ENCODE results near the gene ASMTL.

Gene ASMTL

DNA sequence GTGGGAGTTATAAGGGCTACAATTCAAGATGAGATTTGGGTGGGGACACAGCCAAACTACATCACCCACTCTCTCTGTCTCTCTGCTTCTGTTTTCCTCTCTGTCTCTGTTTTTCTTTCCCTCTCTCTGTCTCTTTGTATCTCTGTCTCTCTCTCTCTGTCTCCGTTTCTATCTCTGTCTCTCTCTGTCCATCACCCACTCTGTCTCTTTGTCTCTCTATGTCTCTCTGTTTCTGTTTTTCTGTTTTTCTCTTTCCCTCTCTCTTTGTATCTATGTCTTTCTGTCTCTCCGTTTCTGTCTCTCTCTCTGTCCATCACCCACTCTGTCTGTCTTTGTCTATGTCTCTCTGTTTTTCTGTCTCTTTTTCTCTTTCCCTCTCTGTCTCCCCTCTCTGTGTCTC, 90.8 kb downstream of the ASMTL start:
- intact Hi-C loops (cut with DNase I): no loop called here
- no peak for DNase-seq

DNA sequence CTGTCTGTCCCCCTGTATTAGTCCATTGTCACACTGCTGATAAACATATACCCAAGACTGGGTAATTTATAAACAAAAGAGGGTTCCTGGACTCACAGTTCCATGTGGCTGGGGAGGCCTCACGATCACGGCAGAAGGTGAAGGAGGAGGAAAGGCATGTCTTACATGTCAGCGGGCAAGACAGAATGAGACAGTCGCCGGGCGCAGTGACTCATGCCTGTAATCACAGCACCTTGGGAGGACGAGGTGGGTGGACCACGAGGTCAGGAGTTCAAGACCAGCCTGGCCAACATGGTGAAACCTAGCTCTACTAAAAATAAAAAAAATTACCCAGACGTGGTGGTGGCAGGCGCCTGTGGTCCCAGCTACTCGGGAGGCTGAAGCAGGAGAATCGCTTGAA, 91.4 kb downstream of the ASMTL start:
- peak in 4 of 10 donors; percentile 13 to 49 (median 30) for DNase-seq
- intact Hi-C loops (cut with DNase I): no loop called here

DNA sequence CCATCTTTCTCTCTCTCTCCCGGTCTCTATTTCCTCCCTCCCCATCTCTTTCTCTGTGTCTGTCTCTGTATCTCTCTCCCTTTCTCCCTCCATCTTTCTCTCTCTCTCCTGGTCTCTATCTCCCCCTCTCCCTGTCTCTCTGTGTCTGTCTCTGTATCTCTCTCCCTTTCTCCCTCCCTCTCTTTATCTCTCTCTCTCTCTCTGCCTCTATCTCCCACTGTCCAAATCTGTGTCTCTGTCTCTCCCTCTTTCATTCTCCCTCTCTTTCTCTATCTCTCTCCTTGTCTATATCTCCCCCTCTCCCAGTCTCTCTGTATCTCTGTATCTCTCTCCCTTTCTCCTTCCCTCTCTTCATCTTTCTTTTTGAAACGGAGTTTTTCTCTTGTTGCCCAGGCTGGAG, 92.5 kb downstream of the ASMTL start:
- no peak for DNase-seq
- intact Hi-C loops (cut with DNase I): no loop called here

DNA sequence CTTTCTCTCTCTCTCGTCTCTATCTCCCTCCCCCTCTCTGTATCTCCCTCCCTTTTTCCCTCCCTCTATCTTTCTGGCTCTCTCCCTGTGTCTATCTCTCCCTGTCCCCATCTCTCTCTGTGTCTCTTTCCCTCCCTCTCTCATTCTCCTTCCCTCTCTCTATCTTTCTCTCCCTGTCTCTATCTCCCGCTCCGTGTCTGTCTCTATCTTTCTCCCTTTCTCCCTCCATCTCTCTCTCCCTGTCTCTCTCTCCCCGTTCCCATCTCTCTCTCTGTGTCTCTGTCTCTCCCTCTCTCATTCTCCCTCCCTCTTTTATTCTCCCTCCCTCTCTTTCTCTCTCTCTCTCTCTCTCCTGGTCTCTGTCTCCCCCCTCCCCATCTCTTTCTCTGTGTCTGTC, 93.2 kb downstream of the ASMTL start:
- no peak for DNase-seq
- intact Hi-C loops (cut with DNase I): no loop called here

DNA sequence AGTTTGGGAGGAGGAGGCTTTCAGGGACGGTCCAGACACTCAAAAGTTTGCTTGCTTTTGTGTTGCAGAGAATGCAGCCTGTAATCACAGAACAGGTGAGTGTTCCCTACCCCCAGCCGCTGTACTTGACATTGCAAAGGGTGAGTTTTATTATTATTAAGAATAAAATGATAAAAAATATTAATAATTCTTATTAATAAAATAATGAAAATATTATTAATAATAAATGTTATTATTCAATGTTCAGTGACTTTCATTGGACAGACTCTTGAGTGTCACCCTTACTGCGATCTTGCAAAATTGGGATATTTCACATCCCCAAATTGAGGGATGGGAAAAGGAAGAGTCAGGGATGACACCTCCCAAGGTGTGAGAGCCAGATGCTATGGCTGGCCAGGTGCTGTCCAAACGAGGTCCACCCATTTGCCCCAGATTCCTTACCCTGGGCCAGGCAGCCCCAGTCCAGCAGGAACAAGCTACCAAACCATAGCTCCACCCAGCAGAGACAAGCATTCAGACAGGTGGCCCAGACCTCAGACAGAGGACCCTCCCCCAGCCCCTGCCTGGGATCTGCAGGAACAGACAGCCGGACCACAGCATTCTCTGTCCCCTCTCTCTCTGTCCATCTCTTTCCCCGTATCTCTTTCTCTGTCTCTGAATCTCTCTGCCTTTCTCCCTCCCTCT, 93.8 kb downstream of the ASMTL start:
- intact Hi-C loops (cut with DNase I): no loop called here

DNA sequence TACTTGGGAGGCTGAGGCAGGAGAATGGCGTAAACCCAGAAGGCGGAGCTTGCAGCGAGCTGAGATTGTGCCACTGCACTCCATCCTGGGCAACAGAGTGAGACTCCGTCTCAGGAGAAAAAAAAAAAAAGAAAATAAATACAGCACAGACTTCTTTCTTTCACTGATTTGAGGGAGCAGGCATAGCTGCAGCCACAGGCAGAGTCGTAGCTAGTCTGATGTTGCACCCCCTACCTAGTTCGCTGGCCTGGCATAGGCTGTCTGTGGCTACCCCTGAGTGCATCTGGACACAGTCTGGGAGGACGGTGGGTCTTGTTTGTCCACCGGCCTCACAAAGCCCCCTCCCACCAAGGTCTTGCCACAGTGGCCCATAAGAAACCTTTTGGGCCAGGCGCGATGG, 94.7 kb downstream of the ASMTL start:
- peak in 4 of 10 donors; percentile 7 to 54 (median 38) for DNase-seq
- intact Hi-C loops (cut with DNase I): no loop called here

More for the DNA sequence above, 93.8 kb downstream of the ASMTL start:
- peak in 4 of 10 donors; percentile 19 to 59 (median 50) for DNase-seq

DNA sequence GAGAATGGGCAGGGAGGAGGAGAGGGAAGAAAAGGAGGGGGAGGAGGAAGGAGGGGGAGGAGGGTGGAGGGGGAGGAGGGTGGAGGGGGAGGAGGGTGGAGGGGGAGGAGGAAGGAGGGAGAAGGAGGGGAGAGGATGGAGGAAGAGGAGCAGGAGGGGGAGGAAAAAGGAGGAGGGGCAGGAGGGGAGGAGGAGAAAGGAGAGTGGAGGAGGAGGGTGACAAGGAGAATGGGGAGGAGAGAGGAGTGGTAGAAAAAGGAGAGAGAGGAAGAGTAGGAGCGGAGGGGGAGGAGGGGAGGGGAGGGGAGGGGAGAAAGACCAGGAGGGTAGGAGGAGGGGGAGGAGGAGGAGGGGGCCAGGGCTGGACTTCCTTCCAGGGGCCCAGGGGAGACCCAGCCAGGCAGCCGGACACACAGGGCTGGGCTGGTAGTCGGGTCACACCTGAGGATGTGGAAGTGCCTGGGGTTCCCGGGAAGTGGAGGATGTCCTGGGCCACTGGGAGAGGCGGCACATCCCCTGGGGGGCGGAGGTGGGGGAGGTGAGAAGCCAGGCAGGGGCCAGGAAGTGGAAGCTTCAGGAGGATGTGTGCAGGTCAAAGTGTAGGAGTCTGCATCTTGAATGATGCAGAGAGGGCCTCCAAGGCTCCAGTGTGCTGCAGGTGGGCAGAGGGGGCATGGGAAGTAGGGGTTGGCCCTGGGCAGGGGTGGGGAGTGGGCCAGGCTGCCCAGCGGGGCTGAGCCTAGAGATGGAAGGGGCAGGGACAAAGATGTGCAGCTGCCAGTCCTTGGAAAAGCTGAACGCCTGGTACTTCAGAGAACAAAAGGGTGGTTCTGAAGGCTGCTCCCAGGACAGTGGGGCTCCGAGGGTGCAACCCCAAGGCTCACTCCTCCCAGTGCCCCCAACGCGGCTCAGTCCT, 97.3 kb downstream of the ASMTL start:
- intact Hi-C loops (cut with DNase I): no loop called here
- peak in 3 of 10 donors; percentile 55 to 81 (median 80) for DNase-seq

DNA sequence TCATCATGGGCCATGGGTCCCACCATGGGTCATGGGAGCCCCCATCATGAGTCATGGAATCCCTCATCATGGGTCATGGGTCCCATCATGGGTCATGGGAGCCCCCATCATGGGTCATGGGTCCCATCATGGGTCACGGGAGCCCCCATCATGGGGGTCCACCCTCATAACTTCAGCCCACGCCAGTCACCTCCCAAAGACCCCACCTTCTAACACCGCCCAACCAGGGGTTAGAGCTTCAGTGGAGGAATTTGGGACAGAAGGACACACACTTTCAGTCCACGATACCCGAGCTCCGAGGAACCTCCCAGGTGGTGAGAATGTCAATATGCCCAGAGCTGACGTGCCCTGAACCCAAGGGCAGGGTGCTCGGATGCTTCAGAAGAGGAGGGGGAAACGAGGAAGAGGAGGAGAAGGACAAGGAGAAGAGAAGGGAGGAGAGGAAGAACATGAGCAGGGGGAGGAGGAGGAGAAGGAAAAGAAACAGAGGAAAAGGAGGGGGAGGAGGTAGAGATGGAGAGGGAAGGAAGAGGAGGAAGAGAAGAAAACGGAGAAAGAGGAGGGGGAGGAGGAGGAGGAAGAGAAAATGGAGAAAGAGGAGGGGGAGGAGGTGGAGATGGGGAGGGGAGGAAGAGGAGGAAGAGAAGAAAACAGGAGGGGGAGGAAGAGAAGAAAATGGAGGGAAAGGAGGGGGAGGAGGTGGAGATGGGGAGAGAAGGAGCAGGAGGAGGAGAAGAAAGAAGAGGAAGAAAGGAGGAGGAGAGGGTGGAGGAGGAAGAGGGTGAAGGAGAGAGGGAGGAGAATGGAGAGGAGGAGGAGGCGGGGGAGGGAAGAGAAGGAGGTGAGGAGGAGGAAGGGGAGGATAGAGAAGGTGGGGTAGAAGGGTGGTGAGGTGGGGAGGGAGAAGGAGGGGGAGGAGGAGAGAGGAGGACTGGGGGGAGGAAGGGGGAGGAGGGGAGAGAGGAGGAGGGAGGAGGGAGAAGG, 98.4 kb downstream of the ASMTL start:
- intact Hi-C loops (cut with DNase I): no loop called here
- DNase-seq: peak in 3 of 10 donors; percentile 12 to 73 (median 33)
